Cerebellar nuclear complex (tissue), 1 donor: Measurements from ENCODE around the gene B3GALT5.

Experiments used
- DNase-seq, 2 experiments: peaks; one replicate each; lab custom pipeline; 2025; lab: John Stamatoyannopoulos, UW

The B3GALT5 gene

GRCh38 chr21:39645331-39645730, 32.6 kb downstream of the B3GALT5 start:
- DNase-seq = no peak

GRCh38 chr21:39647476-39647875, 34.7 kb downstream of the B3GALT5 start:
- DNase-seq = no peak

GRCh38 chr21:39648879-39649278, 36.1 kb downstream of the B3GALT5 start:
- DNase-seq = no peak

GRCh38 chr21:39649526-39649925, 36.8 kb downstream of the B3GALT5 start:
- no peak for DNase-seq

GRCh38 chr21:39650306-39650705, 37.6 kb downstream of the B3GALT5 start:
- DNase-seq = no peak

- no peak for DNase-seq
Observed at GRCh38 chr21:39650801-39651200, 38.1 kb downstream of the B3GALT5 start.

GRCh38 chr21:39651206-39651605, 38.5 kb downstream of the B3GALT5 start:
- DNase-seq = no peak

GRCh38 chr21:39654951-39655350, 42.2 kb downstream of the B3GALT5 start:
- DNase-seq = no peak

GRCh38 chr21:39655589-39655988, 42.8 kb downstream of the B3GALT5 start:
- DNase-seq = no peak

GRCh38 chr21:39656209-39656608, 43.5 kb downstream of the B3GALT5 start:
- no peak for DNase-seq

- no peak for DNase-seq
Observed at GRCh38 chr21:39657091-39657689, 44.5 kb downstream of the B3GALT5 start.

GRCh38 chr21:39658066-39658465, 45.3 kb downstream of the B3GALT5 start:
- no peak for DNase-seq

- no peak for DNase-seq
Observed at GRCh38 chr21:39659070-39659815, 46.5 kb downstream of the B3GALT5 start.

- DNase-seq = no peak
Observed at GRCh38 chr21:39660191-39660980, 47.6 kb downstream of the B3GALT5 start.

GRCh38 chr21:39661121-39661520, 48.4 kb downstream of the B3GALT5 start:
- no peak for DNase-seq

- DNase-seq = no peak
Observed at GRCh38 chr21:39661740-39662139, 49.0 kb downstream of the B3GALT5 start.

GRCh38 chr21:39662411-39662953, 49.7 kb downstream of the B3GALT5 start:
- DNase-seq = no peak

- no peak for DNase-seq
Observed at GRCh38 chr21:39663066-39663465, 50.3 kb downstream of the B3GALT5 start.

- no peak for DNase-seq
Observed at GRCh38 chr21:39663742-39664492, 51.2 kb downstream of the B3GALT5 start.

GRCh38 chr21:39664586-39664985, 51.8 kb downstream of the B3GALT5 start:
- no peak for DNase-seq

GRCh38 chr21:39666026-39666425, 53.3 kb downstream of the B3GALT5 start:
- no peak for DNase-seq
